IPS-18a (cell line): ENCODE measurements around the gene TTF2.
"Not testable (repeated sequence)": the region's sequence is repeated elsewhere in the genome, so short reads cannot be mapped to it uniquely, and the experiment has no call there.

ENCODE experiments used
- H3K27ac ChIP-seq: one replicate; pipeline ENCODE4 v1.5.1; 2013; ENCODE audit warnings: low read length
- H3K27me3 ChIP-seq: one replicate; pipeline ENCODE4 v1.6.1; 2013; ENCODE audit warnings: mild to moderate bottlenecking, low read length; ENCODE audit not compliant: control insufficient read depth, insufficient read depth
- H3K36me3 ChIP-seq: one replicate; pipeline ENCODE4 v1.6.1; 2013; ENCODE audit warnings: low read depth, low read length; ENCODE audit not compliant: control insufficient read depth
- H3K4me1 ChIP-seq: one replicate; pipeline ENCODE4 v1.6.1; 2013; ENCODE audit warnings: low read depth, low read length; ENCODE audit not compliant: control insufficient read depth
- H3K4me3 ChIP-seq: one replicate; pipeline ENCODE4 v1.5.1; 2013; ENCODE audit warnings: low read length
- H3K9ac ChIP-seq: one replicate; pipeline ENCODE4 v1.6.1; 2013; ENCODE audit warnings: mild to moderate bottlenecking, low read length, moderate library complexity
- H3K9me3 ChIP-seq: one replicate; pipeline ENCODE4 v1.6.1; 2013; ENCODE audit warnings: low read depth, low read length; ENCODE audit not compliant: control insufficient read depth

Gene TTF2

GRCh38 chr1:117112047-117112717 is 52.1 kb downstream of the TTF2 start:
- Histone ChIP-seq H3K27me3 (no peaks in the 10 kb centered on the region), H3K27ac (peak overlapping the region; percentile 7), H3K4me3 (no peak overlapping the region), H3K36me3 (peaks cover 29% of the 10 kb centered on the region), H3K4me1 (peaks cover 7% of the 10 kb centered on the region), H3K9me3 (no peaks in the 10 kb centered on the region), H3K9ac (no peak overlapping the region)

- peaks cover 7% of the 10 kb centered on the region for H3K4me1 ChIP-seq
- no peaks in the 10 kb centered on the region for H3K9me3 ChIP-seq
- H3K27me3 ChIP-seq = no peaks in the 10 kb centered on the region
- no peak overlapping the region for H3K4me3 ChIP-seq
- H3K27ac ChIP-seq = no peak overlapping the region
- H3K36me3 ChIP-seq = peaks cover 33% of the 10 kb centered on the region
- no peak overlapping the region for H3K9ac ChIP-seq
Measured at GRCh38 chr1:117113199-117113598, 53.1 kb downstream of the TTF2 start.

- Histone ChIP-seq H3K27me3 (no peaks in the 10 kb centered on the region), H3K4me1 (peaks cover 7% of the 10 kb centered on the region), H3K4me3 (no peak overlapping the region), H3K9me3 (no peaks in the 10 kb centered on the region), H3K36me3 (peaks cover 33% of the 10 kb centered on the region), H3K27ac (no peak overlapping the region), H3K9ac (no peak overlapping the region)
Measured at GRCh38 chr1:117114877-117115276, 54.8 kb downstream of the TTF2 start.

- H3K4me3 ChIP-seq = no peak overlapping the region
- H3K36me3 ChIP-seq = peaks cover 30% of the 10 kb centered on the region
Measured at GRCh38 chr1:117116090-117116783, 56.1 kb downstream of the TTF2 start.

GRCh38 chr1:117116784-117117130 is 56.6 kb downstream of the TTF2 start:
- Histone ChIP-seq H3K27ac (no peak overlapping the region), H3K9me3 (no peaks in the 10 kb centered on the region), H3K9ac (no peak overlapping the region), H3K36me3 (peaks cover 27% of the 10 kb centered on the region), H3K4me3 (no peak overlapping the region), H3K27me3 (no peaks in the 10 kb centered on the region), H3K4me1 (peaks cover 12% of the 10 kb centered on the region)

More at GRCh38 chr1:117116090-117116783, 56.1 kb downstream of the TTF2 start:
- Histone ChIP-seq H3K4me1 (peaks cover 12% of the 10 kb centered on the region), H3K9ac (no peak overlapping the region), H3K9me3 (no peaks in the 10 kb centered on the region), H3K27ac (no peak overlapping the region), H3K27me3 (no peaks in the 10 kb centered on the region)

GRCh38 chr1:117117697-117118096 is 57.6 kb downstream of the TTF2 start:
- Histone ChIP-seq H3K4me1 (peaks cover 9% of the 10 kb centered on the region), H3K36me3 (peaks cover 27% of the 10 kb centered on the region), H3K4me3 (no peak overlapping the region), H3K27me3 (no peaks in the 10 kb centered on the region), H3K27ac (no peak overlapping the region), H3K9me3 (no peaks in the 10 kb centered on the region), H3K9ac (no peak overlapping the region)

- Histone ChIP-seq H3K27me3 (no peaks in the 10 kb centered on the region), H3K4me3 (no peak overlapping the region), H3K9me3 (no peaks in the 10 kb centered on the region), H3K4me1 (peaks cover 9% of the 10 kb centered on the region), H3K27ac (no peak overlapping the region), H3K9ac (no peak overlapping the region), H3K36me3 (peaks cover 27% of the 10 kb centered on the region)
Measured at GRCh38 chr1:117118137-117118536, 58.0 kb downstream of the TTF2 start.

GRCh38 chr1:117119144-117119543 is 59.0 kb downstream of the TTF2 start:
- H3K9me3 ChIP-seq, H3K27me3 ChIP-seq, H3K4me3 ChIP-seq, H3K27ac ChIP-seq, H3K4me1 ChIP-seq, H3K9ac ChIP-seq: not testable (repeated sequence)
- H3K36me3 ChIP-seq = peaks cover 27% of the 10 kb centered on the region

- Histone ChIP-seq H3K4me1 (peaks cover 9% of the 10 kb centered on the region), H3K36me3 (peaks cover 10% of the 10 kb centered on the region), H3K27ac (no peak overlapping the region), H3K4me3 (peak overlapping the region; percentile 67), H3K9me3 (no peaks in the 10 kb centered on the region), H3K9ac (peak overlapping the region; percentile 56), H3K27me3 (no peaks in the 10 kb centered on the region)
Measured at GRCh38 chr1:117120774-117121588, 60.9 kb downstream of the TTF2 start.

- H3K27ac ChIP-seq = peak within 1 kb of the TSS; percentile 14
- no peaks in the 10 kb centered on the region for H3K27me3 ChIP-seq
- peak within 1 kb of the TSS; percentile 56 for H3K9ac ChIP-seq
- H3K4me1 ChIP-seq = peaks cover 9% of the 10 kb centered on the region
- H3K36me3 ChIP-seq = peaks cover 10% of the 10 kb centered on the region
- no peaks in the 10 kb centered on the region for H3K9me3 ChIP-seq
- peak within 1 kb of the TSS; percentile 67 for H3K4me3 ChIP-seq
Measured at GRCh38 chr1:117121589-117122329, 61.6 kb downstream of the TTF2 start, which contains the start of gene TRIM45. Gene TRIM45, minus strand, starts transcription at chr1:117121749. Its CDS starts 548 bp downstream, at chr1:117121201.
